Mesenteric fat pad (tissue), 1 donor: ENCODE data around the gene ENDOV. TPM values are rescaled to one million over a fixed set of nuclear protein-coding genes. Genes with fewer than 3 reads are reported as not detected.
"Not testable (repeated sequence)": the region's sequence is repeated elsewhere in the genome, so short reads cannot be mapped to it uniquely, and the experiment has no call there.

Experiments
- DNase-seq: peaks from one replicate; pipeline ENCODE4 v3.0.0-alpha.2; 2020; ENCODE audit warnings: low spot score
- total RNA-seq: library from RNA; stranded (reverse); fragmentation: NEBNext Ultra II Directional; extraction: Animal tissue kit (Norgen Biotek cat#: 25700); gene quantifications from one replicate; pipeline ENCODE4 v1.2.1, GENCODE V29; 2021
- donor health status: DM: yes; HTN: yes; CAD: no.

Gene ENDOV
- total RNA-seq, 1 donor from 2014 or later = 10.5 TPM

- DNase-seq = peak; percentile 76
These were observed 26.8 kb upstream of the ENDOV start for GRCh38 chr17:80388175-80388574.

- no peak for DNase-seq
These were observed 26.4 kb upstream of the ENDOV start for GRCh38 chr17:80388601-80389000.

GRCh38 chr17:80389011-80389995 is 25.7 kb upstream of the ENDOV start:
- peak; percentile 83 for DNase-seq

- DNase-seq = no peak
These were observed 21.6 kb upstream of the ENDOV start for GRCh38 chr17:80393241-80393890.

- DNase-seq = no peak
These were observed 21.0 kb upstream of the ENDOV start for GRCh38 chr17:80393961-80394360.

GRCh38 chr17:80394629-80395216 is 20.2 kb upstream of the ENDOV start:
- DNase-seq = no peak

- no peak for DNase-seq
These were observed 19.4 kb upstream of the ENDOV start for GRCh38 chr17:80395402-80396151.

GRCh38 chr17:80396157-80397033 is 18.6 kb upstream of the ENDOV start:
- no peak for DNase-seq

GRCh38 chr17:80397034-80397387 is 18.0 kb upstream of the ENDOV start:
- no peak for DNase-seq

GRCh38 chr17:80397686-80398085 is 17.3 kb upstream of the ENDOV start:
- no peak for DNase-seq

GRCh38 chr17:80401086-80401485 is 13.9 kb upstream of the ENDOV start:
- DNase-seq = not testable (repeated sequence)

- DNase-seq = not testable (repeated sequence)
These were observed 12.9 kb upstream of the ENDOV start for GRCh38 chr17:80402102-80402501.

GRCh38 chr17:80402959-80403358 is 12.0 kb upstream of the ENDOV start:
- DNase-seq = no peak

GRCh38 chr17:80406146-80406545 is 8.8 kb upstream of the ENDOV start:
- no peak for DNase-seq

- DNase-seq = not testable (repeated sequence)
These were observed 7.0 kb upstream of the ENDOV start for GRCh38 chr17:80407917-80408316.

GRCh38 chr17:80408872-80409271 is 6.1 kb upstream of the ENDOV start:
- no peak for DNase-seq

- DNase-seq = no peak
These were observed 5.3 kb upstream of the ENDOV start for GRCh38 chr17:80409626-80410025.

GRCh38 chr17:80410441-80411087 is 4.4 kb upstream of the ENDOV start:
- not testable (repeated sequence) for DNase-seq

- DNase-seq = no peak
These were observed 1.0 kb upstream of the ENDOV start for GRCh38 chr17:80413771-80414507.
